A673 (cell line): Measurements from ENCODE around the gene AAMP. TPM values are rescaled to one million over a fixed set of nuclear protein-coding genes. Genes with fewer than 3 reads are reported as not detected.

Experiments
- BruUV-seq: library from RNA; stranded (reverse); fragments of 400-500 nt; replicated peaks from 2 replicates; lab custom pipeline; 2021; lab: Mats Ljungman, UMichigan
- CTCF ChIA-PET: fragments of 300-600 bp; sonication (Branson Sonifier 250); formaldehyde crosslinking; loops from one replicate; lab custom pipeline; 2022; ENCODE audit warnings: antibody characterized with exemption; lab: Charles Lee
- POLR2A ChIA-PET: fragments of 300-600 bp; sonication (Branson Sonifier 250); formaldehyde crosslinking; loops from one replicate; lab custom pipeline; 2022; ENCODE audit warnings: antibody characterized with exemption; ENCODE audit not compliant: low non-redundant PET; lab: Charles Lee
- DNase-seq: peaks from one replicate; pipeline ENCODE4 v3.0.0-alpha.2; 2015; ENCODE audit warnings: low spot score
- H3K27ac ChIP-seq: fragments of 200-600 bp; sonication (generic); 2 replicates; pipeline ENCODE4 v1.5.1; 2016; ENCODE audit warnings: mixed run types, low read depth, mild to moderate bottlenecking, mixed read lengths, antibody characterized with exemption, low read length; ENCODE audit not compliant: poor library complexity, severe bottlenecking
- H3K27me3 ChIP-seq: fragments of 200-600 bp; sonication (generic); replicated peaks from 2 replicates; pipeline ENCODE4 v1.6.1; 2017; ENCODE audit warnings: mixed run types, low read depth, mild to moderate bottlenecking, mixed read lengths, antibody characterized with exemption, low read length; ENCODE audit not compliant: insufficient read depth, poor library complexity
- H3K36me3 ChIP-seq: fragments of 200-600 bp; sonication (generic); 2 replicates; pipeline ENCODE4 v1.6.1; 2016; ENCODE audit warnings: mixed run types, mild to moderate bottlenecking, mixed read lengths, antibody characterized with exemption, low read length; ENCODE audit not compliant: insufficient read depth, poor library complexity, severe bottlenecking
- H3K4me1 ChIP-seq: fragments of 200-600 bp; sonication (generic); 2 replicates; pipeline ENCODE4 v1.6.1; 2017; ENCODE audit warnings: mixed run types, mild to moderate bottlenecking, mixed read lengths, antibody characterized with exemption, low read length; ENCODE audit not compliant: insufficient read depth, poor library complexity, severe bottlenecking
- H3K4me3 ChIP-seq: fragments of 200-600 bp; sonication (generic); 2 replicates; pipeline ENCODE4 v1.5.1; 2016; ENCODE audit warnings: low read depth, mixed run types, mild to moderate bottlenecking, mixed read lengths, low read length; ENCODE audit not compliant: poor library complexity, severe bottlenecking
- H3K9me3 ChIP-seq: fragments of 200-600 bp; sonication (generic); 2 replicates; pipeline ENCODE4 v1.6.1; 2016; ENCODE audit warnings: mixed run types, low read depth, mild to moderate bottlenecking, mixed read lengths, antibody characterized with exemption, low read length; ENCODE audit not compliant: poor library complexity, severe bottlenecking
- CTCF ChIP-seq: fragments of 300-800, 200-600 bp; sonication (generic); conservative IDR thresholded peaks from 2 replicates; pipeline ENCODE4 v1.5.1; 2017; ENCODE audit warnings: low read depth, mild to moderate bottlenecking, antibody characterized with exemption, low read length, moderate library complexity, mixed read lengths
- EZH2 ChIP-seq: fragments of 200-600 bp; sonication (generic); IDR thresholded peaks from 2 replicates; pipeline ENCODE4 v1.6.1; 2017; ENCODE audit warnings: borderline replicate concordance, low read depth, mild to moderate bottlenecking, mixed read lengths, antibody characterized with exemption, low read length; ENCODE audit not compliant: poor library complexity, severe bottlenecking
- intact Hi-C: fragments of 100-400 bp; cut with micrococcal nuclease; formaldehyde crosslinking; loops from one replicate; pipeline ENCODE4 v1.10.0; 2022; ENCODE audit not compliant: unreplicated experiment
- total RNA-seq: library from RNA; stranded (reverse); gene quantifications from 2 replicates; pipeline ENCODE4 v1.2.3, GENCODE V29; 2021

AAMP gene
- total RNA-seq, 1 experiment from 2014 or later, result 74.7 TPM

GRCh38 chr2:218294430-218295022 lies 24.6 kb upstream of the AAMP start:
- POLR2A ChIA-PET, result no interaction called here
- Histone ChIP-seq H3K27ac (no peak overlapping the region), H3K9me3 (no peaks in the 10 kb centered on the region), H3K27me3 (no peaks in the 10 kb centered on the region), H3K36me3 (no peaks in the 10 kb centered on the region), H3K4me3 (no peak overlapping the region), H3K4me1 (peaks cover 19% of the 10 kb centered on the region)
- CTCF ChIA-PET, result interaction anchor here (0.8 kb wide), 1 partner anchor 136 kb away, joined by 3 read pairs; no protein-coding TSS in a partner anchor
- no peak for DNase-seq
- intact Hi-C loops, result loop anchor here (5.0 kb wide), 1 partner anchor 353 kb away; no protein-coding TSS in a partner anchor
- TF ChIP-seq EZH2 (no peak), CTCF (no peak)
- no TSS peak for BruUV-seq

DNA sequence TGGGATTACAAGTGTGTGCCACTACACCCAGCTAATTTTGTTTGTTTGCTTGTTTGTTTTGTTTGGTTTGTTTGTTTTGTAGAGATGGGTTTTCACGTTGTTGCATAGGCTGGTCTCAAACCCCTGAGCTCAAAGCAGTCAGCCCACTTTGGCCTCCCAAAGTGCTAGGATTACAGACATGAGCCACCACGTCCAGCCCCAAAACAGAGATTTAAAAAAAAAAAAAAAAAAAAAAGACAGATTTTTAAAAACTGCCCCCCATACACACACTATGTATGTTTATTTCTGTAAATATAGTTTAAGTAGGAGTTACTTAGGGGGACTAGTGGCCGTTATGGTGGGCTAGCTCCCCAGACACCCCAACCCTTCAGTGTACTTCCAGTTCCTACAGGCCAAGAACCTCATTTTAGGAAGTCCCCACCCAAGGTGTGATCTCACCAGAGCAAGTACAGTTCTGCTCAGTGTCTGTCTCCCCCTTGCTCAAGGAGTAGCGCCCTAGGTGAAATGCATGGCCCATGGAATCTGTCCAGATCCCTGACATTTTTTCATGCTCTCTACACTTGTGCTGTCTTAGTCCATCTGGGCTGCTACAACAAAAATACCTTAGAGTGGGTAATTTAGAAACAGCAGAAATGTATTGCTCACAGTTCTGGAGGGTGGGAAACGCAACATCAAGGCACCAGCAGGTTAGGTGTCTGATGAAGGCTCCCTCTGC lies 23.9 kb upstream of the AAMP start:
- intact Hi-C loops, result loop anchor here (2.0 to 5.0 kb wide), 2 partner anchors 101 to 353 kb away; no protein-coding TSS in a partner anchor
- Histone ChIP-seq H3K4me3 (no peak overlapping the region), H3K27me3 (no peaks in the 10 kb centered on the region), H3K4me1 (peaks cover 19% of the 10 kb centered on the region), H3K36me3 (no peaks in the 10 kb centered on the region), H3K9me3 (no peaks in the 10 kb centered on the region), H3K27ac (no peak overlapping the region)
- ChIA-PET POLR2A (no interaction called here), CTCF (interaction anchor here (0.6 to 0.8 kb wide), 2 partner anchors 137 to 294 kb away, joined by 3 to 7 read pairs; no protein-coding TSS in a partner anchor)
- no peak for DNase-seq
- TF ChIP-seq CTCF (no peak), EZH2 (no peak)
- BruUV-seq, result no TSS peak

DNA sequence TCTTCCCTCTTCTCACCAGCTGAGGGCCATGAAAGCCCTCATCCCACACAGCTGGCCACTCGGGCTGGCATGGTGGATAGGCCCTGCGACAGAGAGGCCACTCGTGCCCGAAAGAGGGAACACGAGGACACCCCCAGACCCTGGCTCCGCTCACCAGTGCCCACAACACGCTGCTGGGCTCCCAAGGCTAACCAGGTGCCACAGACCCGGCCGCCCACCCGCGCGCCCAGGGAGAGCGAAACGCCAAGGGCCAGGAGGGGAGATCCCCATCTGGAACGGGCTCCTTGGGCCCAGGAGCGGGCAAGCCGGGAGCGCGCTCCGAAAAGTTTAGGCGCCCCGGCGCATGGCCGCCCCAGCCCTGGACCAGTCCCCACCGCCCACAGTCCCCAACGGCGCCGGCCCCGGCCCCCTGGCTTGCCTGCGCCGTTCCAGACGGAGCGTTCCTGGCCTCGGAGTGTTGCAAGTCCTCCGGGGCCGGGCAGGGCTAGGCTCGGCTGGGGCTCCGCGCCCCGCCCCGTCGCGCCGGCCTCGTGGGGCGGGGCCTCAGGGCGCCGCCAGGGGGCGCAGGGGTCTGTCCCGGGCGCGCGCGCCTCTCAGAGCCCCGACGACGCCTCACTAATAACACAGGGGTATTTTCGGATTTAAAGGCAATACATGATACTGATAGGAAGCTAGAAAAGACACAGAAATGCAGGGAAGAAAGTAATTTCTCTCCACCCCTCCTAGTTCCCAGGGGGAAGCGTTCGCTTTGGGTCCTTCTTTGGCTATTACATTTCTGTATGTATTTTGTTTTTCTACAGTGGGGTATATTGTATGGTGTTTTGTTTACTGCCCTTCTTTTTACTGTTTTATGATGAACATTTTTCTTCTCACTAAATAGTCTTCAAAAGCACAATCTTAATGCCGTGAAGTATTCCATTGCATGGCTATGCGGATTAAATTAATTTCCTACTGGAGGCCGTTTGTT lies 22.4 kb upstream of the AAMP start, which contains the start of gene TMBIM1:
TMBIM1 (minus strand) TSS at position 456 of the 967 bp plus-strand sequence. CDS start 10,362 bp downstream, outside the sequence.
- Histone ChIP-seq H3K27ac (peak within 1 kb of the TSS; percentile 84), H3K4me1 (peaks cover 23% of the 10 kb centered on the region), H3K9me3 (no peaks in the 10 kb centered on the region), H3K27me3 (no peaks in the 10 kb centered on the region), H3K4me3 (peak within 1 kb of the TSS; percentile 82), H3K36me3 (no peaks in the 10 kb centered on the region)
- BruUV-seq, result no TSS peak
- ChIA-PET POLR2A (no interaction called here), CTCF (no interaction called here)
- intact Hi-C loops, result loop anchor here (2.0 to 5.0 kb wide), 2 partner anchors 102 to 355 kb away; no protein-coding TSS in a partner anchor
- DNase-seq, result peak; percentile 86
- TF ChIP-seq CTCF (peak; percentile 70), EZH2 (no peak)
